H1 (cell line): Measurements from ENCODE around the gene RFPL1. TPM values are rescaled to one million over a fixed set of nuclear protein-coding genes. Genes with fewer than 3 reads are reported as not detected.

Experiments
- ASH2L ChIP-seq: fragments of 200-600, 300-600 bp; sonication (generic); IDR thresholded peaks from one replicate; pipeline ENCODE4 v1.7.1; 2017; ENCODE audit warnings: low read length
- CTBP2 ChIP-seq: IDR thresholded peaks from 2 replicates; pipeline ENCODE4 v1.7.0; 2011; ENCODE audit warnings: borderline replicate concordance, mild to moderate bottlenecking, moderate library complexity, mixed read lengths, low read length; ENCODE audit not compliant: insufficient read depth, insufficient read length
- NANOG ChIP-seq: IDR thresholded peaks from 2 replicates; pipeline ENCODE4 v1.6.1; 2011; ENCODE audit warnings: low read length, low read depth, mild to moderate bottlenecking, inconsistent platforms; ENCODE audit not compliant: insufficient read depth, poor library complexity, severe bottlenecking
- NRF1 ChIP-seq: IDR thresholded peaks from 2 replicates; pipeline ENCODE4 v1.6.1; 2011; ENCODE audit warnings: mild to moderate bottlenecking, low read depth, low read length, improper control_type of control experiment
- RAD21 ChIP-seq, 2 experiments: IDR thresholded peaks in 1 of 2; conservative IDR thresholded peaks in 1 of 2; 2 replicates each; pipeline ENCODE4 v1.6.1; 2011; ENCODE audit warnings: low read depth in 2 of 2, low read length in 2 of 2, improper control_type of control experiment in 1 of 2, inconsistent platforms in 1 of 2, mild to moderate bottlenecking in 1 of 2, moderate library complexity in 1 of 2
- SIN3A ChIP-seq, 2 experiments: IDR thresholded peaks in 1 of 2; conservative IDR thresholded peaks in 1 of 2; 2 replicates each; pipeline ENCODE4 v1.6.1; 2011 to 2012; ENCODE audit warnings: low read length in 2 of 2, improper control_type of control experiment in 1 of 2, low read depth in 1 of 2, mild to moderate bottlenecking in 1 of 2
- ZNF274 ChIP-seq: IDR thresholded peaks from 2 replicates; pipeline ENCODE4 v1.7.0; 2012; ENCODE audit warnings: low read length, borderline replicate concordance; ENCODE audit errors: extremely low read depth
- polyA plus RNA-seq, 7 experiments: library from polyadenylated mRNA; depleted of rRNA in 3 of 7; stranded (reverse) in 5 of 7; unstranded in 2 of 7; fragments of >200 nt in 5 of 7; fragments of 200-250 nt in 2 of 7; gene quantifications; 1 replicate in 5 of 7; 2 replicates in 1 of 7; 4 replicates in 1 of 7; pipeline versions ENCODE4 v1.2.1 to v1.2.3, GENCODE V29; 2011 to 2013; ENCODE audit warnings: missing spikeins in 2 of 7, mixed read lengths in 2 of 7
- total RNA-seq: library from RNA; stranded (reverse); fragmentation: NEBNext Ultra II Directional; extraction: Animal tissue kit (Norgen Biotek cat#: 25700); gene quantifications from 2 replicates; pipeline ENCODE4 v1.2.1, GENCODE V29; 2021
- TF ChIP-seq, protein P1 (sequence below): fragments of 300-600 bp; sonication (generic); IDR thresholded peaks from 2 replicates; pipeline ENCODE4 v1.7.1; 2012; ENCODE audit warnings: low read length, moderate library complexity, mild to moderate bottlenecking, inconsistent platforms; ENCODE audit not compliant: insufficient replicate concordance

RFPL1 gene
- total and polyA plus RNA-seq, 2 of the 8 experiments (the other 6 are each of a cell fraction or from before 2014, with no cell fraction given), result not detected

DNA sequence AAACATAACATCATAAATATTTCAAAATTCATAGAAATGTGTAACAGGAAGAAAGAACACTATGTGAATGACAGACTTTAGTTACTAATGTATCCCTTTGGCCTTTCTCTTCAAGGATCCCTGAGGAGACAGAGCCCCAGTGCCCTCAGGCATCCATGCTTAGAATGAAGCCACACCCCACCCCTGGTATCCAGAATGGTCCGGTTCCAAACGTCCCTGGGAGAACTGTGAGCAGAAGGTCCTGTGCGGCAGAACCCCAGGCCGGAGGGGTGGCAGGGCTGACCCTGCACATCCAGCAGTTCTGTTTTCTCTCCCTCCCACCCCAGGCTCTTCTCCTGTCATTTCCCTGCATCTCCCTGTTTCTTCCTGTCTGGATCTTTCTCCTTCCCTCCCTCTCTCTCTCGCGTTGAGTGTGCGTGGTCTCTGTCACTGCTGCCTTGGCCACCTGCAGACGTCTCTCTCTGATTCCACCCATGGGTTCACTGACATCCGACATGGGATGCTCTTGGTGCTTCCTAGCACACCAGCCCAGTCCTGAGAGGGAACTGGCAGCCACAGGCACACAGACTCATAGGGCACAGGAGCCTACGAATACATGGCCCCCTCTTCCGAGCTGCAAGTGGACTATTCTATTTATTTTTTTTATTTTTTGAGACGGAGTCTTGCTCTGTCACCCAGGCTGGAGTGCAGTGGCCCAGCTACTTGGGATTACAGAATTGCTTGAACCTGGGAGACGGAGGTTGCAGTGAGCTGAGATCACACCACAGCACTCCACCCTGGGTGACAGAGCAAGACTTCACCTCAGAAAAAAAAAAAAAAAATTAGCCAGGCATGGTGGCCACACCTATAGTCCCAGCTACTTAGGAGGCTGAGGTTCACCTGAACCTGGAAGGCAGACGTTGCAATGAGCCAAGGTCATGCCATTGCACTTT is 5.7 kb downstream of the RFPL1 start (continued):
- TF ChIP-seq, protein P1, sequence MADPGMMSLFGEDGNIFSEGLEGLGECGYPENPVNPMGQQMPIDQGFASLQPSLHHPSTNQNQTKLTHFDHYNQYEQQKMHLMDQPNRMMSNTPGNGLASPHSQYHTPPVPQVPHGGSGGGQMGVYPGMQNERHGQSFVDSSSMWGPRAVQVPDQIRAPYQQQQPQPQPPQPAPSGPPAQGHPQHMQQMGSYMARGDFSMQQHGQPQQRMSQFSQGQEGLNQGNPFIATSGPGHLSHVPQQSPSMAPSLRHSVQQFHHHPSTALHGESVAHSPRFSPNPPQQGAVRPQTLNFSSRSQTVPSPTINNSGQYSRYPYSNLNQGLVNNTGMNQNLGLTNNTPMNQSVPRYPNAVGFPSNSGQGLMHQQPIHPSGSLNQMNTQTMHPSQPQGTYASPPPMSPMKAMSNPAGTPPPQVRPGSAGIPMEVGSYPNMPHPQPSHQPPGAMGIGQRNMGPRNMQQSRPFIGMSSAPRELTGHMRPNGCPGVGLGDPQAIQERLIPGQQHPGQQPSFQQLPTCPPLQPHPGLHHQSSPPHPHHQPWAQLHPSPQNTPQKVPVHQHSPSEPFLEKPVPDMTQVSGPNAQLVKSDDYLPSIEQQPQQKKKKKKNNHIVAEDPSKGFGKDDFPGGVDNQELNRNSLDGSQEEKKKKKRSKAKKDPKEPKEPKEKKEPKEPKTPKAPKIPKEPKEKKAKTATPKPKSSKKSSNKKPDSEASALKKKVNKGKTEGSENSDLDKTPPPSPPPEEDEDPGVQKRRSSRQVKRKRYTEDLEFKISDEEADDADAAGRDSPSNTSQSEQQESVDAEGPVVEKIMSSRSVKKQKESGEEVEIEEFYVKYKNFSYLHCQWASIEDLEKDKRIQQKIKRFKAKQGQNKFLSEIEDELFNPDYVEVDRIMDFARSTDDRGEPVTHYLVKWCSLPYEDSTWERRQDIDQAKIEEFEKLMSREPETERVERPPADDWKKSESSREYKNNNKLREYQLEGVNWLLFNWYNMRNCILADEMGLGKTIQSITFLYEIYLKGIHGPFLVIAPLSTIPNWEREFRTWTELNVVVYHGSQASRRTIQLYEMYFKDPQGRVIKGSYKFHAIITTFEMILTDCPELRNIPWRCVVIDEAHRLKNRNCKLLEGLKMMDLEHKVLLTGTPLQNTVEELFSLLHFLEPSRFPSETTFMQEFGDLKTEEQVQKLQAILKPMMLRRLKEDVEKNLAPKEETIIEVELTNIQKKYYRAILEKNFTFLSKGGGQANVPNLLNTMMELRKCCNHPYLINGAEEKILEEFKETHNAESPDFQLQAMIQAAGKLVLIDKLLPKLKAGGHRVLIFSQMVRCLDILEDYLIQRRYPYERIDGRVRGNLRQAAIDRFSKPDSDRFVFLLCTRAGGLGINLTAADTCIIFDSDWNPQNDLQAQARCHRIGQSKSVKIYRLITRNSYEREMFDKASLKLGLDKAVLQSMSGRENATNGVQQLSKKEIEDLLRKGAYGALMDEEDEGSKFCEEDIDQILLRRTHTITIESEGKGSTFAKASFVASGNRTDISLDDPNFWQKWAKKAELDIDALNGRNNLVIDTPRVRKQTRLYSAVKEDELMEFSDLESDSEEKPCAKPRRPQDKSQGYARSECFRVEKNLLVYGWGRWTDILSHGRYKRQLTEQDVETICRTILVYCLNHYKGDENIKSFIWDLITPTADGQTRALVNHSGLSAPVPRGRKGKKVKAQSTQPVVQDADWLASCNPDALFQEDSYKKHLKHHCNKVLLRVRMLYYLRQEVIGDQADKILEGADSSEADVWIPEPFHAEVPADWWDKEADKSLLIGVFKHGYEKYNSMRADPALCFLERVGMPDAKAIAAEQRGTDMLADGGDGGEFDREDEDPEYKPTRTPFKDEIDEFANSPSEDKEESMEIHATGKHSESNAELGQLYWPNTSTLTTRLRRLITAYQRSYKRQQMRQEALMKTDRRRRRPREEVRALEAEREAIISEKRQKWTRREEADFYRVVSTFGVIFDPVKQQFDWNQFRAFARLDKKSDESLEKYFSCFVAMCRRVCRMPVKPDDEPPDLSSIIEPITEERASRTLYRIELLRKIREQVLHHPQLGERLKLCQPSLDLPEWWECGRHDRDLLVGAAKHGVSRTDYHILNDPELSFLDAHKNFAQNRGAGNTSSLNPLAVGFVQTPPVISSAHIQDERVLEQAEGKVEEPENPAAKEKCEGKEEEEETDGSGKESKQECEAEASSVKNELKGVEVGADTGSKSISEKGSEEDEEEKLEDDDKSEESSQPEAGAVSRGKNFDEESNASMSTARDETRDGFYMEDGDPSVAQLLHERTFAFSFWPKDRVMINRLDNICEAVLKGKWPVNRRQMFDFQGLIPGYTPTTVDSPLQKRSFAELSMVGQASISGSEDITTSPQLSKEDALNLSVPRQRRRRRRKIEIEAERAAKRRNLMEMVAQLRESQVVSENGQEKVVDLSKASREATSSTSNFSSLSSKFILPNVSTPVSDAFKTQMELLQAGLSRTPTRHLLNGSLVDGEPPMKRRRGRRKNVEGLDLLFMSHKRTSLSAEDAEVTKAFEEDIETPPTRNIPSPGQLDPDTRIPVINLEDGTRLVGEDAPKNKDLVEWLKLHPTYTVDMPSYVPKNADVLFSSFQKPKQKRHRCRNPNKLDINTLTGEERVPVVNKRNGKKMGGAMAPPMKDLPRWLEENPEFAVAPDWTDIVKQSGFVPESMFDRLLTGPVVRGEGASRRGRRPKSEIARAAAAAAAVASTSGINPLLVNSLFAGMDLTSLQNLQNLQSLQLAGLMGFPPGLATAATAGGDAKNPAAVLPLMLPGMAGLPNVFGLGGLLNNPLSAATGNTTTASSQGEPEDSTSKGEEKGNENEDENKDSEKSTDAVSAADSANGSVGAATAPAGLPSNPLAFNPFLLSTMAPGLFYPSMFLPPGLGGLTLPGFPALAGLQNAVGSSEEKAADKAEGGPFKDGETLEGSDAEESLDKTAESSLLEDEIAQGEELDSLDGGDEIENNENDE, result no peak
- TF ChIP-seq NANOG, result no peak
- TF ChIP-seq RAD21 (IDR thresholded peaks at IDR 0.05 in 1 of 2, conservative IDR thresholded peaks at IDR 0.05 in 1 of 2; ENCODE audit: low read depth in 2 of 2, low read length in 2 of 2), result no peak
- no peak for TF ChIP-seq NRF1
- no peak for TF ChIP-seq ZNF274
- no peak for TF ChIP-seq SIN3A (conservative IDR thresholded peaks at IDR 0.05 in 1 of 2, IDR thresholded peaks at IDR 0.05 in 1 of 2; ENCODE audit: low read depth in 1 of 2, low read length in 2 of 2)
- TF ChIP-seq ASH2L, result no peak
- no peak for TF ChIP-seq CTBP2
